GF-D8 (cell line): ENCODE results near the gene SERPINB6.
"Not testable (repeated sequence)": the region's sequence is repeated elsewhere in the genome, so short reads cannot be mapped to it uniquely, and the experiment has no call there.

Experiments
- DNase-seq: peaks from one replicate; lab custom pipeline; 2025; lab: John Stamatoyannopoulos, UW

SERPINB6 gene

DNA sequence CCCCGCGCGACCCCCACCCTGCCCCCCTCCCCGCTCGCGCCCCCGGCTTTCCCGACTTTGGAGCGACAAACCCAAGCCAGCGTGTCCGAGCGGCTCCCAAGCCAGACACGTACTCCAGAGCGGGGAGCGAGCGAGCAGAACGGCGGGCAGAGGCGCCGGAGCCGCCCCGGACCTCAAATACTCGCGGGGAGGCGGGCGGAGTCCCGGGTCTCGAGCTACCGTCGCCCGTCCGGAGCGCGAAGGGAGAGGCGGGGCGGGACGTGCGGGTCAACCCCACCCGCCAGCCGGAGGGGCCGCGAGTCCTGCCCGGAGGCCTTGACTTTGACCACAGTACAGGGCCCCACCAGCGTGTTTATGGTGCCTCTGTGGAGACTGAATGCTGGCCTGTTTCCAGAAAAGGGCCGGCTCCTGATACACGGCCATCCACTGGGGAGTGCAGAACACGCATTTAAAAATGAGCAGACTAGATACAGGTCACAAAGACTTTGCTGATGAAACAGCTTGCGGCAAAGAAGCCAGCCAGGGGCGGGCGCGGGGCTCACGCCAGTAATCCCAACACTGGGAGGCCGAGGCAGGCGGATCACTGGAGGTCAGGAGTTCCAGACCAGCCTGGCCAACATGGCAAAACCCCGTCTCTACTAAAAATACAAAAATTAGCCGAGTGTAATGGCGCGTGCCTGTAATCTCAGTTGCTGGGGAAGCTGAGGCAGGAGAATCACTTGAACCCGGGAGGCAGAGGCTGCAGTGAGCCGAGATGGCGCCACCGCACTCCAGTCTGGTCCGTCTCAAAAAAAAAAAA, at the start of gene SERPINB6:
Gene SERPINB6 (minus strand): TSS at position 148 of the 799 bp plus-strand sequence. CDS start 12,235 bp downstream, outside the sequence.
- peak; percentile 9 for DNase-seq

DNA sequence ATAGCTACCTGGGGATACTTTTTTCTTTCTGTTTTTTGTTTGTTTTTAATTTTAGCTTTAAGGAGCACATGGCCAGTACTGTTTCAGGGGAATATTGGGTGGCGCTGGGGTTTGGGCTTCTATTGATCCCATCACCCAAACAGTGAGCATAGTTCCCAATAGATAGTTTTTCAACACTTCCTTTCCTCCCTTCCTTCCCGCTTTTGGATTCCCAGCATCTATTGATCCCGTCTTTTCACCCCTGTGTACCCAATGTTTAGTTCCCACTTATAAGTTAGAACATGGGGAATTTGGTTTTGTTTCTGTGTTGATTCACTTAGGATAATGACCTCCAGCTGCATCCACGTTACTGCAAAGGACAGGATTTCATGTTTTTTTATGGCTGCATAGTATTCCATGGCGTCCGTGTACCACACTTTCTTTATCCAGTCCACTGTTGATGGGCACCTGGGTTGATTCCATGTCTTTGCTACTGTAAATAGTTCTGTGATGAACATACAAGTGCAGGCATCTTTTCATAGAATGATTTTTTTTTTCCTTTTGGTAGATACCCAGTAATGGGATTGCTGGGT, 48.5 kb upstream of the SERPINB6 start:
- no peak for DNase-seq

DNA sequence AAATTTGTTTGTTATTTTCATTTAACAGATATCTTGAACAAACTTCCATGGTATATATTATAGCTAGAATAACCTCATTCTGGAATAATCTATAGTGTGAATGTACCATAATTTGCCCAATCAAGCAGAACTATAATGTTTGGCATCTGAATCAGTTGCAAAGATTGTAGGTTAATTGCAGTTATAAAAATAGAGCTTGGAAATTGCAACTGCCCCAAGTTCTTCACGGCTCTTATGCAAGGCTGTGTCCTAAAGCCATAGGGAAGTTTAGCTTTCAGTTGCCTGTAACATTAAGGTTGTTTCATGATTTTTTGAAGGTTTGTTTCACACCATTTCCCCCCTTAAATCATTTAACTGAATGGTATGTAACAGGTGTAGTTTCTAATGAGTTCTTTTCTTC, 47.7 kb upstream of the SERPINB6 start:
- DNase-seq: no peak

DNA sequence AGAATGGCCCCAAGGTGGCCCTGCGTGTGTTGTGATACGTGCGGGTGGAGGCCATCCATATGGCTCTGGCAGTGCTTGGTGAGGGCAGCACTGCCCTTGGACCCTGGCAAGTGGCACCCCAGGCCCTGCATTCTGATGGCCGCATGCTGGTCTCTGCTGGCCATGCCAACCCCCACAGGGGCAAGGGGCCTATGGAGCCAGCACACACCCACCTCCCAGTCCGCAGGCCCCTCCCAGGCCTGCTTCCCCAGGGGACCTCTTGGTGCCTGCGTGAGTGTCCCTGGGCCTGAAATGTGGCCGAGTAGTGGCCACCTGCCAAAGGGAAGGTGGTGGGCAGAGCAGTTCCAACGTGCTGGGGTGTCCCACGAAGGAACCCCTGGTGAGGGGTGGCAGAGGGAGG, 45.9 kb upstream of the SERPINB6 start:
- no peak for DNase-seq

DNA sequence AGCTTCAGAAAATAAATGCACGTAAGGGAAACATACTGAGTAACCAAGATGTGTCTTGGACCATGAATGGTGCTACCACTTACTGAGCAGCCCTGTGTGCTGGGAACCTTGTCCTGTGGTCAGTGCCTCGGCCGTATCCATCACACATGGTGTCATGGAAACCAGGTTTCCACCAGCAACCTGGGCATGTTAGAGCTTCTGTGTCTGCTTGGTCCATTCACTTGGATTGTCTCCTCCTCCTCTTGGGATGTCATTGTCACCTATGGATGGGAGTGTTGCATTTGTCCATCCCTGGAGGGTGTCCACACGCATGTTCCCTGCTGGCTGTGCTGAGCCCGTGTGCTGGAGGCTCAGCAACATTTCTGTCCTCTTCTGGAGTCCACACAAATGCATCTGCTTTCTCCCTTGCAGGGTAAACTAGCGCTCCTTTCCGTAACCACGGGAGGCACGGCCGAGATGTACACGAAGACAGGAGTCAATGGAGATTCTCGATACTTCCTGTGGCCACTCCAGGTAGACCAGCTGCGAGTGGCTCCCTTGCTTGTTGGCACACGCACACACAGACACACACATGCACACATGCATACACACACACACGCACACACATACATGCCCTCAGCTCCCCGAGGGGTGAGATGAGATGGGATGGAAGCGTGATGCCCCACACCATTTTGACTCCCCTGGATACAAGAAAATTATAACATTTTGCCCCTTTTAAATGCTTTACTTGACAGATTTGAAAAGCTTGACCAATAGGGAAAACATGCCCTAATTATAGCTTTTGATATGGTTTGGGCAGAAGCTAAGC, 45.3 kb upstream of the SERPINB6 start:
- no peak for DNase-seq

DNA sequence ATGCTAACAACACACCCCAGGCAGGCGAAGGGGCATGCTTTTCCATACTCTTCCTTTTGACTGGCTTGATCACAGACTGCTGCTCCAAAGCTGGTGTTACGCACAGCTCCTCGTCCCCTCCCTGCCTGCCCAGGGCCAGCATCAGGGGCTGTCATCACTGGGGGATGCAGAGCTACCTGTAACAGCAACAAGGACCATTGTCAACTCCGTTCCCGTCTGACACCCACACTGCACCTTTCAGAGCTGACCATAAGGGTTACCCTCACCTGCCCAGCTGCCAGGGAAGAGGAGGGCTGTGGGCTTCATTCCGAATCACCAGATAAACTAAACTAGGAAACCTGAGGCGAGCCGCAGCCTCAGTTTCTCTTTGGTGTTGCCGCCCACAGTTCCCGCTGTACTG, 43.8 kb upstream of the SERPINB6 start:
- DNase-seq: no peak

DNA sequence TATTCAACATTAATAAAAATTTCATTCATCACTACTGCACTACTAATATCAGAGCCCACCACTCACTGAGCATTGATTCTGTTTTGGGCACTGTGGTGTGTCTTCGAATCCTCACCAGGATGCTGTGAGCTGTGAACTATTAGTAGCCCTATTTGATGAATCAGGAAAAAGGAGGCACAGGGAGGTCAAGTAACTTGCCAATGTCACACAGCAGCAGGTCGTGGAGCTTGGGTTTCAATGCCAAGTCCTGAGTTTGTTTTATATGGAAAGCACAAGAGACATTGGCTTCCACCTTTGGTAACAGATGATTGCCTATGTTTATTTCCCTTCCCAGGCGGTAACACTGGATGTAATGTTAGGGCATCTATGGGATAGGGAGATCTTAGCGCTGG, 43.3 kb upstream of the SERPINB6 start:
- no peak for DNase-seq

DNA sequence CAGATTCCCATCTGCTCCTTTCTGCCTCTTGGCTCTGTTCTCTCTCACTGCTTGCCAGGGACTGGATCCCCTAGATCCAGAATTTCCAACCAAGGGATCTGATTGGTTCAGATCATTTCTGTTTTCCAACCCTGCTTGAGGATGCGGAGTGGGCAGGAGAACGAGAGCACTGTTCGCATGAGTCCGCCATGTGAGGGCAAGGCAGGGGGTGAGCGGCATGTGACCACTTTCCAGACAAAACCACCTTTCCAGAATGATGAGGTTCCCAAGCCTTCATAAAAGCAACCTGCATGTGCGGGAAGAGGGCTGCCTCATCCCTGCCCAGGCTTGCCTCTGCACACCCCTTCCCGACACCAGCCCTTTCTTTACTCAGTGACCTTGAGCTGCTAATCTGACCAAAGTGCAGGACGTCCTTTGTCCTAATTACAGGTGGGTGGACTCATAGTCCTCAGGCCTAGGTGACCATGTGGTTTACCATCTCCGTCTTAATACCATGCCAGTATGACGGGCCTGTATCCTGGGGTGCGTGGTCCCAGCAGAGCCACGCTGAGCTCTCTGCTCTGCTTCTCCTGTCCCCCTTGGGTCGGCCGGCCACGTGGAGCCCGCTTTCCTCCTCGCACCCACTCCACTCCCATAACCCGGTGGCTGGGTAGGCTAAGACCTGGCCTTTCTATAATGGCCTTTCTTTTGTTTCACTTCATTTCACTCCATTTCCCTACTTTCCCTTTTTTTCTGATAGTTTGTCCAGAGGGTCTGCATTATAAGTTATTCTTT, 42.7 kb upstream of the SERPINB6 start:
- no peak for DNase-seq

DNA sequence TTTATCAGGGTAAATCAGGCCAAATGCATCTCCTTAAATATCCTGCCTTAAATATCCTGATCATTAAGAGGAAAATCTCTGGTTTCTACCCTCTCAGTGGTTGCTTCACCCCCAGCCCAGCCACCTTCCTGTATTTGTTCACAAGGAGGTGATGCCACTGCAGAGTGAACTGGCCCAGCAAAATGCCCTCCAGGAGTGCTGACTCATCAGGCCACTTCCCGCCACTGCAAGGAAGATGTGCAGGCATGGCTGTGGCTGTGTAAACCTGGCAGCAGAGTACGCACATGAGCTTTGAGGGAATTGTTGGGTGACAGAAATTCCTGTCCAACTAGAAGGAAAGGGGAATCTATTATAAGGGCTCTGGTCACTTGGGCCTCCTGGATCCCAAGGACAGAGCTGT, 42.1 kb upstream of the SERPINB6 start:
- peak; percentile 62 for DNase-seq

DNA sequence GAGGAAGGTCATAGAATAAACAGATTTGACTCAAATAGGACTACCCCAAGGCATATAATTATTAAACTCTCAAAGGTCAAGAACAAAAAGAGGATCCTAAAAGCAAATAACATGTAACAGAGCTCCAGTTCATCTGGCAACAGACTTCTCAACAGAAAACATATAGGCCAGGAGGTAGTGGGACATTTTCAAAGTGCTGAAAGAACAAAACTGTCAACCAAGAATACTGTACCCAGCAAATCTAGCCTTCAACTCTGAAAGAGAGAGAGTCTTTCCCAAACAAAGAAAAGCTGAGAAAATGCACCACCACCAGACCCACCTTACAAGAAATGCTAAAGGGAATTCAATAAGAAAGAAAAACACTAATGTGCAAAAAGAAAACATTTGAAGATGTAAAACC, 40.2 kb upstream of the SERPINB6 start:
- DNase-seq: no peak

DNA sequence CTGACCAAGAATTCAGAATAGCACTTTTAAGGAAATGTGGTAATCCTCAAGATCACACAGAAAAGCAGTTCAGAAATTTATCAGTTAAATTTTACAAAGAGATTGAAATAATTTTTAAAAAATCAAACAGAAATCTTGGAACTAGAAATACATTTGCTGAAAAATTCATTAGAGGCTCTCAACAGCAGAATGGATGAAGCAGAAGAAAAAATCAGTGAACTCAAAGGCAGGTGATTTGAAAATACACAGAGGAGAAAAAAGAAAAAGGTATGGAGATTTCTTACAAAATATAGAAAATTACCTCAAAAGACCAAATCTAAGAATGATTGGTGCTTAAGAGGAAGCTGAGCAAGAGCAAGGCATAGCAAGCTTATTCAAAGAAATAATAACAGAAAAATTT, 39.8 kb upstream of the SERPINB6 start:
- no peak for DNase-seq

DNA sequence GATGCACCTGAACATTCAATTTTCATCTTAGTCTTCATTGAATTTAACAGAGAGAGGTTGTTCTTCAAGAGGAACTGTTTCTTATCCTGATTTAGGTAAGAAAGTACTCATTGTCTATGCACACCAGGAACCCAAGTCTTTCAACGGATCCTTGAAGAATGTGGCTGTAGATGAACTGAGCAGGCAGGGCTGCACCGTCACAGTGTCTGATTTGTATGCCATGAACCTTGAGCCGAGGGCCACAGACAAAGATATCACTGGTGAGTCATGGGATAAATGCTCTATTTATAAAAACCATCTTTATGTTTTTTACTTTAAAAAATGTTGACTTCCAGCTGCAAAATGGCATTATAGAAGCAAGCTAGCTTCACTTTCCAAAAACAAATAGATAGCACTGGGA, 38.6 kb upstream of the SERPINB6 start:
- no peak for DNase-seq

DNA sequence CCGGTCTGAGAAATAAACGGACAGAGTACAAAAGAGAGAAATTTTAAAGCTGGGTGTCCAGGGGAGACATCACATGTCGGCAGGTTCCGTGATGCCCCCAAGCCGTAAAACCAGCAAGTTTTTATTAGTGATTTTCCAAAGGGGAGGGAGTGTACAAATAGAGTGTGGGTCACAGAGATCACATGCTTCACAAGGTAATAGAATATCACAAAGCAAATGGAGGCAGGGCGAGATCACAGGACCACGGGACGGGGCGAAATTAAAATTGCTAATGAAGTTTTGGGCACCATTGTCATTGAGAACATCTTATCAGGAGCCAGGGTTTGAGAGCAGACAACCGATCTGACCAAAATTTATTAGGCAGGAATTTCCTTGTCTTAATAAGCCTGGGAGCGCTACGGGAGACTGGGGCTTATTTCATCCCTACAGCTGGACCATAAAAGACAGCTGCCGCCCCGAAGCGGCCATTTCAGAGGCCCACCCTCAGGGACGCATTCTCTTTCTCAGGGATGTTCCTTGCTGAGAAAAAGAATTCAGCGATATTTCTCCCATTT, 37.4 kb upstream of the SERPINB6 start:
- not testable (repeated sequence) for DNase-seq

DNA sequence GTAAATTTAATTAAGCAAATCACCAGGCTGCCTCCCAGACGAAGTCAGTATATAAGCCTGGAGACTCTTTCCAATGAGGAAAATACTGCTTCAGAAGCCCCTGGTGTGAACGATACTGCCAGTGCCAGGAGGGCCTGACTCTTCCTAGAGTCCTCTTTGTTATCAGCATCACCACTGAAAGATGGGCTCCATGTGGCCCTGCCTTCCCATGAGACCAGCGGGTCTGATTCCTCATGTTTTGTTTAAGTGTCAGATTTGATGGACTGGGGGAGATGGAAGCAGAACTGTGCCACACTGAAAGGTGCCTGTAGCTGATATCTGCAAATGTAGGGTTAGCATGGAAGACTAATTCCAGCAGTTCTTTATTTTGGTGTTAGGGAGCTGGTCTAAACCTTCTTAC, 36.2 kb upstream of the SERPINB6 start:
- DNase-seq: no peak

DNA sequence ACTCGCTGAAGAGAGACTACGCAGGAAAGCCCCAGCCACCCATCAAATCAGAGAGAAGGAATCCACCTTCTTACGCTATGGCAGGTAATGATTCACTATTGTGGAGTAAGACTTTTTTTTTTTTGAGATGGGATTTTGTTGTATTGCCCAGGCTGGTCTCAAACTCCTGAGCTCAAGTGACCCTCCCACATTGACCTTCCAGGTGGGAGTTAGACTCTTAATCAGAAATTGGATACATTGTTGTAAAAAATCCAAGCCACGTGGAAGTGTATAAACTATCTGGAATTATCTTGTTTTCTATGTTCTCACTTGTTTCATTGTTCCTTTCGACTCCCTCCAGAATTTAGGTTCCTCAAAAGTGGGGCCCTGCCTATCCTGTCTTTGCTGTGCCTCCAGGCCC, 35.1 kb upstream of the SERPINB6 start:
- no peak for DNase-seq

DNA sequence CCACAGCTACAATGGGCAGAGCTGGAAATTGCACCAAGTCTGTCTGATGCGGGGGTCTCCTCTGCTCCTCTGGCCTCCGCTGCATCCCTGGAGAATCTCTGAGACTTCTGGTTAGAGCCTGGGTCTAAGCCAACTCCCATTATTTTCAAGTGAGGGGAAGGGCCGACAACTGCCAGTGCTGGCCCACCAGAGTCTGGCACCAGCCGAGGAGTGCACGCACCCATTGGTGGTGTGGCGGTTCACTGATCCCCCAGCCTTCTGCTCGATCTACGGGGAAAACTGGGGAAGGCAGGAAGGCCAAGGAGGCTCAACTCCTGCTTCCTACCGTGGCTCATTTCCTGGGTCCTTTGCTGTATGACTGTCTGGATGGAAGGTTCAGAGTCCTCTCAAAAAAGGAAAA, 34.5 kb upstream of the SERPINB6 start:
- no peak for DNase-seq

DNA sequence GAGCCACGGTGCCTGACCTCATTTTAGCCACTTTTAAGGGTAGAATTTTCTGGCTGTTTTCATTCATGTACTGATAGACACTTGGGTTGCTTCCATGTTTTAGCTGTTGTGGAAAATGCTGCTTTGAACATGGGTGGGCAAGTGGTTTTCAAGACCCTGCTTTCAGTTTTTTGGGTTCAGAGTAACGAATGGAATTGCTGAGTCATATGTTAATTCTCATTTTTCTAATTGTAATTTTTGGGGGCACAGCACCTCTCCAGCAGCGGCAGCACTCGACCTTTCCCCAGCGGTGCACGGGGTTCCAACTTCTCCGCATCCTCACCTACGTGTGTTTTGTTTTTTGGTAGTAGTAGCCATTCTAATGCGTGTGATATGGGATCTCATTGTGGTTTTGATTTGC, 33.7 kb upstream of the SERPINB6 start:
- DNase-seq: no peak

DNA sequence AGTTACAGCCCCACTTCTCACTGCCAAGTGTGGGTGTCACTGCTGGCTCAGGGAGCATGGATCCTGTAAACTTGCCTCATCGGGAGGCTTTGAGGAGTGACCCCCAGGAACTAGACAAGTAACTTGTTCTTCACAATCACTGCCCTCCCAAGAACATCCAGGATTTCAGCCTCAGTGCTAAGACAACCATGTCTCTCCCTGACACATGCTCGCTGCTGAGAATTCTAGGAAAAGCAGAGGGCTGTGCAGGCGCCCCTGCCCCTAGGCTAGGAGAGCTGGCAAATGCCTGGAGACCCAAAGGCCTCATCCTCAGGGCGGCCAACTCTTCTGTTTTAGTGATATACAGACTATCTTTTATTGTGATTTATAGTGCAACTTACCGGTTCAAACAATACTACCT, 31.9 kb upstream of the SERPINB6 start:
- not testable (repeated sequence) for DNase-seq

DNA sequence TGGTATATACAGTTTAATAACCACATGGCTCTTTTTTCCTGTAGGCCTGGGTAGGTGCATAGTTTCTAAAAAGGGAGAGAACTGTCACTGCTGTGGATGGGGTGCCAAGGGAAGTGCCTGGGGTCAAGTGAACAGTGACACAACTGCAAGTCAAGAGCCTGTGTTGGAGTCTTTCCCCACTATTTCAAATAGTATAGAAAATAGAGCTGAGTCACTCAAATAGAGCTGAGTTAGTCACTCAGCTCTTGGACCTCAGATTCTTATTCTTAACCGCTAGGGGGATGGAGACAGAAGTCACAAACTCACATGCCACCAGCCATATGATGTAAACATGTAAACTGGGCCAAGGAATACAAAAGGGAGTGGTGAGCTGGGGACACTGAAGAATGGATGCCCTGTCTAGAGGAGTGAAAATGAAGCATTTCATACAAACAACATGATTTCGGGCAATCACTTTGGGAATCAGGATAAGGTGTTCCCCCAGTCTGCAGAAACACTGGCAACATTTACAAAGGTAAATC, 30.5 kb upstream of the SERPINB6 start:
- DNase-seq: peak; percentile 76

DNA sequence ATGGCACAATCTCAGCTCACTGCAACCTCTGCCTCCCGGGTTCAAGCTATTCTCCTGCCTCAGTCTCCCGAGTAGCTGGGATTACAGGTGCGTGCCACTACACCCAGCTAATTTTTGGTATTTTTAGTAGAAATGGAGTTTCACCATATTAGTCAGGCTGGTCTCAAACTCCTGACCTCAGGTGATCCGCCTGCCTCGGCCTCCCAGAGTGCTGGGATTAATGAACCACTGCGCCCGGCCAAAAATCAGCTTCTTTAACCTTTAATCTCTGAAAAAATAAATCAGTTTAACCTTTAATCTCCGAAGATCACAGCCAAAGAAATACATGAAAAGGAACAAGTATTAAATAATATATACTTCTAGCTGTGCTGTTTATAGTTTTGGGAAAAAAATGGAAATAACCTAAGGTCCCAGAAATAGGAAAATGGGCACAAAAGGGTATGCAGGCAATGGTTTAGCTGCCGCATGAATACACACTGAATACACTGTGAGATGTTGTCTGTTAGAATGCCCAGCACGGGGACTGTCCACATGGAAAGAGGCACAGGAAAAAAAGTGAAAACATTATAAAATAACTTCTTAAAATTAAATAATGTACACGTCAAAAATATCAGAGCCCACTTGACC, 29.9 kb upstream of the SERPINB6 start:
- DNase-seq: no peak
